VCaP (cell line): ENCODE measurements around the gene DOCK3.

ENCODE experiments used
- H3K27ac ChIP-seq: fragments of 450-650 bp; 2 replicates; pipeline ENCODE4 v1.5.1; 2017
- TF ChIP-seq, protein P1 (sequence below): fragments of 450-650 bp; conservative IDR thresholded peaks from 2 replicates; pipeline ENCODE4 v1.5.1; 2017; ENCODE audit warnings: mild to moderate bottlenecking, moderate library complexity

The DOCK3 gene

DNA sequence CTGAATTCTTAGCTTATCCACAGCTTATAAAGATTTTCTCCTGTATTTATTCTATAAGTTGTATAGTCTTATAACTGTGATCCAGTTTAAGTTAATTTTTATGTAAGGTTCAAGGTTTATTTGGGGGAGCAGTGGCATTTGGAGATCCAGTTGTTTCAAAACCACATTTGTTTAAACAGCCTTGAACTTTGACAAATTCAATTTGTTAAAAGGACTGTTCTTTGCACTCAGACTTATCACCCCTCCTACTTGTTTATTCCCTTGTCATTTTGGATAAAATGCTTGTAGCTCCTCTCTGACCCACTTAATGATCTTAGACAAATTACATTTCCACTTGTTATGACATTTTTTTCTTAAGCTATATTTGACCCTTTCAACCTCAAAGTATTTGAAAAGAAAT, 327.8 kb downstream of the DOCK3 start:
- no peak overlapping the region for H3K27ac ChIP-seq
- TF ChIP-seq, protein P1, sequence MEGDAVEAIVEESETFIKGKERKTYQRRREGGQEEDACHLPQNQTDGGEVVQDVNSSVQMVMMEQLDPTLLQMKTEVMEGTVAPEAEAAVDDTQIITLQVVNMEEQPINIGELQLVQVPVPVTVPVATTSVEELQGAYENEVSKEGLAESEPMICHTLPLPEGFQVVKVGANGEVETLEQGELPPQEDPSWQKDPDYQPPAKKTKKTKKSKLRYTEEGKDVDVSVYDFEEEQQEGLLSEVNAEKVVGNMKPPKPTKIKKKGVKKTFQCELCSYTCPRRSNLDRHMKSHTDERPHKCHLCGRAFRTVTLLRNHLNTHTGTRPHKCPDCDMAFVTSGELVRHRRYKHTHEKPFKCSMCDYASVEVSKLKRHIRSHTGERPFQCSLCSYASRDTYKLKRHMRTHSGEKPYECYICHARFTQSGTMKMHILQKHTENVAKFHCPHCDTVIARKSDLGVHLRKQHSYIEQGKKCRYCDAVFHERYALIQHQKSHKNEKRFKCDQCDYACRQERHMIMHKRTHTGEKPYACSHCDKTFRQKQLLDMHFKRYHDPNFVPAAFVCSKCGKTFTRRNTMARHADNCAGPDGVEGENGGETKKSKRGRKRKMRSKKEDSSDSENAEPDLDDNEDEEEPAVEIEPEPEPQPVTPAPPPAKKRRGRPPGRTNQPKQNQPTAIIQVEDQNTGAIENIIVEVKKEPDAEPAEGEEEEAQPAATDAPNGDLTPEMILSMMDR: no peak

DNA sequence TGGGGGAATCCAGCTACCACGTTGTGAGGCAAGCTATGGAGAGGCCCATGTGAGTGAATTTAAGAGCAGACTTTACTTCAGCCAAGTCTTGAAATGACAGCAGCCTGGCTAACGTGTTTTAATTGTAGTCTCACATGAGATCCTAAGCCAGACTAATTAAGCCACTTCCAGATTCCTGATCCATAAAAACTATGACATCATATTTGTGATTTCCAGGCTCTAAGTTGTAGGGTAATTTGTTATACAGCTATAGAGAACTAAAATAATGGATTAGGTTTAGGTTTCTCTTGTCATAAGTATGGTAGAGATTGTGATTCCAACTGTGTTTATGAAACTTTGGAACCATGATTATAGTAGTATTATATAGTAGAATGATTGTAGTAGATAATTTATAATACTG, 329.5 kb downstream of the DOCK3 start:
- H3K27ac ChIP-seq: no peak overlapping the region
- TF ChIP-seq, protein P1: no peak

DNA sequence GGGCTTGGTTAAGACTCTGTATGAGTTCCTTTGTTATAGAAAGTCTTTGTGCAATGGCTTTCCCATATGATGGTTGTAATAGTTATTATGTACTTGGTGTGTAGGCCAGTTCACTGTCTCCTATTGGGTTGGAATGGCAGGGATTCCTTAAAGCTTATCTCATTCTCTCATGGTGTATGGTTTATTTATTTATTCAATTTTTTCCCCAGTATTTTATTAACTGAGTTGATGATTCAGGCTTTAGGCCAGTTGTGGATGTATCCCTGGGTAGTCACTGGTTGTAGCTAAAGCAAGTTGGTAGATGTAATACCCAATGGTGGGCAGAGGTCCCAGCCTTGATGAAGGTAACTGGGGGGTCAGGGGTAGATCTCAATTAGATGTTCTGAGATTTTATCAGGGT, 349.4 kb downstream of the DOCK3 start:
- TF ChIP-seq, protein P1: no peak
- no peak overlapping the region for H3K27ac ChIP-seq

DNA sequence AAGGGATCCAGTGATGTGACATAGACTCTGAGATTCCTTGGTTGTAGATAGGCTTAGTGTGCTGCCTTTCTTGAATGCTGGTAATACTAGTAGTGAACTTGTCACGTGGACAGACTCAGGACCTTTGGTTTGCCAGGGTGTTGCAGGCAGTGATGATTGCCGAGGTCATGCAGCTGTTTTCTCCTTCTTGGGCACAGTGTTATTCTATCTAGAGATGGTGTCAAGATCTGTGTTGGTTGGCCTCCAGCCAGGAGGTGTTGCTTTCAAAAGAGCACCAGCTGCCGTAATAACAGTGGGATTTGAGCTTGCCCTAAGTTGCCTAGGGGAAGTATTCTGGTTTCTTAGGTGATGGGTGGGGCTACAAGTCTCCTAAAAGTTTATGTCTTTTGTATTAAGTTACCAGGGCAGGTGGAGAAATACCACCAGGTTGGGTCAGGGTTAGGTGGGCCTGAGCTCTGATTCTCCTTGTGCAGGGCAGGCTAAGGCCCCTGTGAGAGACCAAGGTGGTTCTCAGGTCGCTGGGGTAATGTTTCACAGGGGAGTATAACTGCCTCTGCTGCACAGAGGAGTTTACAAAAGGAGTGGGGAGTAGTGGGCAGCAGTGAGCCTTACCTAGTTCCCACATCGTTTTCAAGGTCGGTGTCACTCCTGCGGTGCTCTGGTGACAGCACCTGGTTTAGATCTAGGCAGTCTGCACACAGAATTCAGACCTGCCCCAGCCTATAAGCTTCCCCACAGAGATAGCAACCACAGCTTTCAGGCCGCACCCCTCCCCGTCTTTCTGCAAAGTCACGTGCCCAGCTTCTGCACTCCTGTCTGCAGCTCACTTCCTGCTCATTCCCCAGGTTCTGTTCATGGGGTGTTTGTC, 350.3 kb downstream of the DOCK3 start:
- TF ChIP-seq, protein P1: no peak
- H3K27ac ChIP-seq: no peak overlapping the region

DNA sequence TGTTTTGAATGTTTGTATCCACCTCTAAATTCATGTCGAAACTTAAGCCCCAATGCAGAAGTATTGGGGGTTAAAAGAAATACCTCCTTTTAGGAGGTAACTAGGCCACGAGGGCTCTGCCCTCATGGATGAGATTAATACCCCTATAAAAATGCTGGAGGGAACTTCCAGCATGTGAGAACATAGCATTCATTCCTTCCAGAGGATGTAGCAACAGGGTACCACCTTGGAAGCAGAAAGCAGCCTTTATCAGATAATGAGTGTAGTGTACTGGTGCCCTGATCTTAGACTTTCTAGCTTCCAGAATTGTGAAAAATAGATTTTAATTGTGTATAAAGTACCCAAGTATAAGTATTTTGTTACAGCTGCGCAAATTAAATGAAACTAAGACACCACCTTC, 356.9 kb downstream of the DOCK3 start:
- TF ChIP-seq, protein P1: no peak
- no peak overlapping the region for H3K27ac ChIP-seq

DNA sequence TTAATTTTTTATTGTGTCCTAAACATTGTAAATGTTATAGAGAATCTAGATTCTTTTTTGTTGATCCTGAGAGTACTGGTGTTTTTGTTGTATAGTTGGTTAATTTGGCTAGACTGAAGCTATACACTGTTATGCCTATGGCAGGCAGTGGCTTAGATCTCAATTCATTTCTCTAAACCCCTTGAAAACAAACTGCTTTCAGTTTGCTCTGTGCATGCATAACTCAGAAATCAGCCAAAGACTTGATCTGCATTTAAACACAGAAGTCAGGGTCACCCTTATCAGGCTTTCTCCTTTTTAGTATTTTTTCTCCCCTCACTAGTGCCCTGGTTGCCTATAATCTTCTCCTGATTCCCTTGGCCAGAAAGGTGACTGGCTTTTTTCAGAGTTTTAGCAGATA, 360.9 kb downstream of the DOCK3 start:
- no peak overlapping the region for H3K27ac ChIP-seq
- TF ChIP-seq, protein P1: no peak

DNA sequence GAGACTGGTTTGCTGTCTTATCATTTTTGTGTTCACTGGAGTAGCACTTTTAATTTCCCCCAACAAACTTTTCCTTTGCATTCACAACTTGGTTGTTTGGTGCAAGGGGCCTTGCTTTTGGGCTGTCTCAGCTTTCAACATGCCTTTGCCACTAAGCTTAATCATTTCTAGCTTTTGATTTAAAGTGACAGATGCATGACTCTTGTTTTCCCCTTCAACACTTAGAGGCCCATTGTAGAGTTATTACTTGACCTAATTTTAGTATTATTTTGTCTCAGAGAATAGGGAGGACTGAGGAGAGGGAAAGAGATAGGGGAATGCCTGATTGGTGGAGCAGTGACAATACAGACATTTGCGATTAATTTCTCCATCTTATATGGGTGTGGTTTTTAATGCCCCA, 370.3 kb downstream of the DOCK3 start:
- TF ChIP-seq, protein P1: no peak

More for the DNA sequence above, 370.3 kb downstream of the DOCK3 start:
- H3K27ac ChIP-seq: no peak overlapping the region
